Adrenal gland (tissue), 12 donors: ENCODE measurements around the gene ITPR1. TPM values are rescaled to one million over a fixed set of nuclear protein-coding genes. Genes with fewer than 3 reads are reported as not detected.

Source experiments
- DNase-seq, 7 donors: peaks; one replicate each; pipeline ENCODE4 v3.0.0-alpha.2; 2019 to 2020
- H3K27ac ChIP-seq, 5 donors: fragments of 200-600 bp; sonication (generic) in 4 of 5; 1 replicate in 3 of 5; 2 replicates in 2 of 5; pipeline versions ENCODE4 v1.5.1 to v1.8.0; 2016 to 2020; ENCODE audit warnings: mild to moderate bottlenecking in 1 of 5
- H3K27me3 ChIP-seq: fragments of 200-600 bp; 2 replicates; pipeline ENCODE4 v1.8.0; 2021
- H3K36me3 ChIP-seq, 2 donors: fragments of 200-600 bp; replicated peaks in 1 of 2; 1 replicate in 1 of 2; 2 replicates in 1 of 2; pipeline versions ENCODE4 v1.5.1 to v1.8.0; 2018 to 2022
- H3K4me1 ChIP-seq, 2 donors: fragments of 200-600 bp; replicated peaks in 1 of 2; 1 replicate in 1 of 2; 2 replicates in 1 of 2; pipeline versions ENCODE4 v1.5.1 to v1.8.0; 2018 to 2021
- H3K4me3 ChIP-seq, 4 donors: fragments of 200-600 bp; sonication (generic) in 3 of 4; one replicate each; pipeline ENCODE4 v1.5.1; 2016 to 2018
- H3K9me3 ChIP-seq, 3 donors: fragments of 200-600 bp; sonication (generic) in 1 of 3; replicated peaks in 1 of 3; 1 replicate in 2 of 3; 2 replicates in 1 of 3; pipeline versions ENCODE4 v1.5.1 to v1.8.0; 2016 to 2021
- CTCF ChIP-seq, 6 experiments: fragments of 450-650 bp in 4 of 6; fragments of 200-600 bp in 2 of 6; sonication (generic) in 1 of 6; IDR thresholded peaks; 1 replicate in 5 of 6; 2 replicates in 1 of 6; pipeline versions ENCODE4 v1.5.1 to v1.8.0; 2016 to 2021; ENCODE audit warnings: antibody characterized with exemption in 6 of 6, mild to moderate bottlenecking in 2 of 6, moderate library complexity in 1 of 6
- POLR2A ChIP-seq, 2 donors: fragments of 450-650 bp; IDR thresholded peaks; one replicate each; pipeline ENCODE4 v1.6.1; 2017; ENCODE audit warnings: antibody characterized with exemption in 2 of 2, mild to moderate bottlenecking in 2 of 2, moderate library complexity in 1 of 2
- WGBS, 4 donors: extraction: QIAGEN DNeasy Blood & Tissue Kit in 2 of 4; methylation state at CpG; one replicate each; pipeline versions ENCODE4 v1.1.5 to v1.1.7; 2013 to 2017; 5-methylcytosine and 5-hydroxymethylcytosine counted together
- intact Hi-C, 2 donors: fragments of 100-400 bp; cut with DNase I; formaldehyde crosslinking; loops; one replicate each; pipeline versions ENCODE4 v1.14.1 to v1.15.0; 2022 to 2023
- polyA plus RNA-seq, 3 donors: library from polyadenylated mRNA; stranded (reverse); fragments of 200-250 nt in 2 of 3; fragments of 350-450 nt in 1 of 3; fragmentation: Illumina TruSeq in 1 of 3; extraction: RNeasy Lipid Tissue Mini Kit (QIAGEN cat#74804) in 1 of 3; gene quantifications; one replicate each; pipeline ENCODE4 v1.2.3, GENCODE V29; 2013 to 2014
- total RNA-seq, 9 donors: library from RNA; depleted of rRNA in 4 of 9; stranded (reverse); fragments of >200 nt in 4 of 9; fragments of 120-200 nt in 1 of 9; fragmentation: NEBNext Ultra II Directional in 1 of 9; extraction: Animal tissue kit (Norgen Biotek cat#: 25700) in 1 of 9; gene quantifications; one replicate each; pipeline versions ENCODE4 v1.1.0 to v1.2.4, GENCODE V29; 2013 to 2023
- donor health status: healthy with polysubstance abuse.
- donor health status: Bipolar disorder and iron deficiency.
- donor health status: DM: yes; HTN: yes; CAD: no.
- donor health status: DM: no; HTN: no; CAD: no.
- donor health status: DM: no; HTN: no; CAD: no.
- donor health status: DM: yes; HTN: yes; CAD: no.

The ITPR1 gene
- total and polyA plus RNA-seq, 12 donors = 21.6 to 198 (median 76.6) TPM

DNA sequence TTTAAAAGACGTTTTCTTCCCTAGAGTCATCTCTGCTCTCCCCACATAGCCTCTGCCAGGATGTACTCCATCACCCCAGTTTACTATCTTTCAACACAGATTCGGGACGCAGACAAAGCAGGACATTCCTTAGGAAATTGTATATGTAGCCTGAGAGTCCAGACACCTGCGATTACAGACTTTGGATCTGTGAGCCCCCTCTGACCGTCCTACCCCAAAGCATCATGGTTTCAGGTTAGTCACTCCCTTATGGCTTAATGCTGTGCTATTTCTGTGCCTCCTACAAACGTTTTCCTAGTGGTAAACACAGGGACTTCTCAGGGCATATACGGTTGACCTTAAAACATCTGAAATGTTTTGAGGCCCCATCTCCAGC, 252.1 kb downstream of the ITPR1 start:
- WGBS, 4 donors = 69 to 79% (median 75%) methylated on average over 7 of the region's 7 CpGs
- Histone ChIP-seq H3K27me3 (no peaks in the 10 kb centered on the region), H3K36me3 (no peaks in the 10 kb centered on the region), H3K4me1 (peaks cover 25 to 39% of the 10 kb centered on the region in 2 donors), H3K27ac (no peak overlapping the region), H3K9me3 (no peaks in the 10 kb centered on the region), H3K4me3 (no peak overlapping the region)
- no peak for TF ChIP-seq CTCF (IDR thresholded peaks at IDR 0.05)
- no peak for TF ChIP-seq POLR2A (IDR thresholded peaks at IDR 0.05)
- DNase-seq = no peak
- intact Hi-C loops = no loop called here

DNA sequence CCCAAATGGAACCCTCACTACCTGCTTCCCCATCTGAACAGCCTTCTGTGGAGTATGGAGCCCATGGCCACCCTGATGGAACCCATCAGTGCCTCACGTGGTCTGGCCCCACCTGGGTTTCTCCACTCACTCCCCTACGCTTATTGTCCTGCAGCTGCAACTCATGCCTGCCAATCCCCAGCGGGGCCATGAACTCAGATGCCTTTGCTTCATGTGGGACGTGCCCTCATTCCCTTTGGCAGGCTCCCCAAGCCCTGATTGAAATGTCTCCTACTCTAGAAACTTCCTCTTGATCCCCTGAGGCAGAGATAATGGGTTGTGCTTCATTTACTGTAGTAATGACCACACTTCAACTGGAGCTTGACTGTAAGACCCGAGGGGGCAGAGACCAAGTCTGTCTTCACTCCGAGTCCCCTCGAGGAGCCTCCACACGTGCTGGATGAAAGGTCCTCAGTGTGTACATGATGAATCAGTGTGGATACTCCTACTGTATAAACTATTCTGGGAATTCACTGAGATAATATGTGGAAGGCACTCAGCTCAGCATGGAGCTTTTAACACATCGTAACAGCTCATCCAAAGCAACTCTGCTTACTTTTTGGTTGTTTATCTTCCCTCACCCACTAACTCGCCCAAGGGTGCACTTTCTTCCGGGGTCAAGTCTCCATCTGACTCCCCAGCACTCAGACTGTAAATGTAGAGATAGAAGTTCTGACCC, 253.3 kb downstream of the ITPR1 start:
- 73 to 86% (median 81%) methylated on average over 8 to 11 of the region's 11 CpGs for WGBS, 4 donors
- no peak for TF ChIP-seq CTCF (IDR thresholded peaks at IDR 0.05)
- no peak for TF ChIP-seq POLR2A (IDR thresholded peaks at IDR 0.05)
- H3K27me3 ChIP-seq = no peaks in the 10 kb centered on the region
- peaks cover 33 to 39% of the 10 kb centered on the region in 2 donors for H3K4me1 ChIP-seq
- H3K9me3 ChIP-seq = no peaks in the 10 kb centered on the region
- H3K4me3 ChIP-seq = no peak overlapping the region
- DNase-seq = peak in 3 of 7 donors; percentile 39 to 62 (median 45)
- intact Hi-C loops = no loop called here
- H3K27ac ChIP-seq = peak overlapping the region in 2 of 5 donors; percentile 14 to 23
- H3K36me3 ChIP-seq = no peaks in the 10 kb centered on the region

DNA sequence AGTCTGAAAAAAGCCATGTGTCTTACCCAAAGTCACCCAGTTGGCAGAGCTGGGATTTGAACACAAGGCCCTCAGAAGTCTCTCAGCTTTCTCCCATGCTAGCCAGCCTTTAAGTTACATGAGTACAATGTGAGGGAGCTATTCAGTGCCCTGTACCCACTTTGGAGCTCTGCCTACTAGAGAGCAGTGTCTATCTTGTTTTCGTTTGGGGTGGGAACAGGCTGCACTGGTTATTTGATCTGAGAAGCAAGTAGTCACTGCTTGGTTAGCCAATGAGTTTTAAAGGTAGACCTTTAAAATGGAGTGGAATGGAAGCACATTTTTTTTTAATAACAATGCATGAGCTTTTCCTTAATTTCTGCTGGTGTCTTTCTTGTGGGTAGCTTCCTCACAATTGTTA, 255.0 kb downstream of the ITPR1 start:
- H3K36me3 ChIP-seq = no peaks in the 10 kb centered on the region
- no peak overlapping the region for H3K4me3 ChIP-seq
- TF ChIP-seq POLR2A (IDR thresholded peaks at IDR 0.05) (no peak), CTCF (IDR thresholded peaks at IDR 0.05) (no peak)
- peaks cover 34 to 41% of the 10 kb centered on the region in 2 donors for H3K4me1 ChIP-seq
- H3K27me3 ChIP-seq = no peaks in the 10 kb centered on the region
- intact Hi-C loops = no loop called here
- peak overlapping the region in 1 of 5 donors; percentile 83 for H3K27ac ChIP-seq
- no peak for DNase-seq
- 63 to 92% (median 90%) methylated on average over 1 of the region's 1 CpG for WGBS, 4 donors
- no peaks in the 10 kb centered on the region for H3K9me3 ChIP-seq

DNA sequence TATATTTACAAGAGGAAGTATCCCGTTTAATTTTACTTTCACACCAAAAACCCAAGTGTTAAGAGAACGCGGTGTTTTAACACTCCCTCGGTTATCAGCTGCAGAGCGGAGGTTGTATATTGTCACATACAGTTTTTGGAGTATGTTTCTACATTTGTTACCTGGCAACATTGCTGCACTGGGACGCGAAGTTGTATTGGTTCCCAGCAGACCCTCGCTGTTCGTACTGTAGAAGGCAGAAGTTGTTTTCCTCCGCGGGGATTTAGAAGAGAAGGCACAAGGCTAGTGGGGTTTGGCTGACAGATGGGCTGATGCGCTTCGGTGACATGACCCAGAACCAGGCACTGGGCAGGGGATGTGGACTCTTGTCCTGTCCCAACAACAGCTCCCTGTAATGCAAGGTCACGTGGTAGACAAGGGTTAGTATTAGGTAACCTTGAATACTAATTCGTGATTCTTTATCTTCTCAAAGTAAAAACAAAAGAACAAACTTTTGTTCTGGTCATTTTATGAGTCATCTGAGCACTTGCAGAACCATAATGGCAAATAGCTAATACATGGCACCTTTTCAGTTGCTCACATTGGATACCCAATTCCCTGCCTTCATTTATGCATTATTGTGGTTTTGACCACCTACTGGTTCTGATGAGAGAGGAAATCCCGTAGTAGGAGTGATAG, 255.7 kb downstream of the ITPR1 start:
- peak in 5 of 7 donors; percentile 56 to 70 (median 62) for DNase-seq
- 66 to 81% (median 72%) methylated on average over 16 of the region's 16 CpGs for whole genome bisulfite sequencing, 4 donors
- H3K27ac ChIP-seq = peak overlapping the region; percentile 8 to 89 (median 83)
- no peak overlapping the region for H3K4me3 ChIP-seq
- H3K9me3 ChIP-seq = no peaks in the 10 kb centered on the region
- no peaks in the 10 kb centered on the region for H3K27me3 ChIP-seq
- peaks cover 34 to 41% of the 10 kb centered on the region in 2 donors for H3K4me1 ChIP-seq
- TF ChIP-seq CTCF (IDR thresholded peaks at IDR 0.05) (no peak), POLR2A (IDR thresholded peaks at IDR 0.05) (peak in 1 of 2 donors; percentile 25)
- intact Hi-C loops = no loop called here
- no peaks in the 10 kb centered on the region for H3K36me3 ChIP-seq
